HepG2 (cell line): ENCODE measurements around the gene ACRBP. TPM values are rescaled to one million over a fixed set of nuclear protein-coding genes. Genes with fewer than 3 reads are reported as not detected.
A peak's percentile ranks its signal among the peaks of the same experiment; 100 is the strongest.

ENCODE experiments used
- FOXC1 ChIP-seq: sonication (generic); formaldehyde crosslinking; IDR thresholded peaks from 2 replicates; pipeline ENCODE4 v1.8.0; 2022; ENCODE audit warnings: mild to moderate bottlenecking, missing genetic modification reagents, borderline replicate concordance
- HIVEP1 ChIP-seq: sonication (generic); formaldehyde crosslinking; IDR thresholded peaks from 2 replicates; pipeline ENCODE4 v1.4.0; 2020; ENCODE audit warnings: mild to moderate bottlenecking, missing genetic modification reagents
- ISL2 ChIP-seq: sonication (generic); formaldehyde crosslinking; IDR thresholded peaks from 2 replicates; pipeline ENCODE4 v1.5.0; 2020; ENCODE audit warnings: missing genetic modification reagents
- RCOR2 ChIP-seq: IDR thresholded peaks from 2 replicates; pipeline ENCODE4 v1.6.1; 2016; ENCODE audit warnings: missing biosample characterization, missing genetic modification reagents
- ZBTB20 ChIP-seq: sonication (generic); formaldehyde crosslinking; IDR thresholded peaks from 2 replicates; pipeline ENCODE4 v1.8.1; 2023; ENCODE audit warnings: missing genetic modification reagents, low read depth, mild to moderate bottlenecking, borderline replicate concordance
- ZBTB21 ChIP-seq: sonication (generic); formaldehyde crosslinking; IDR thresholded peaks from 2 replicates; pipeline ENCODE4 v1.4.0; 2020; ENCODE audit warnings: missing genetic modification reagents
- ZNF207 ChIP-seq: fragments of 450-650 bp; IDR thresholded peaks from 2 replicates; pipeline ENCODE4 v1.6.1; 2016; ENCODE audit warnings: antibody characterized with exemption, borderline replicate concordance
- ZNF672 ChIP-seq: sonication (generic); formaldehyde crosslinking; IDR thresholded peaks from 2 replicates; pipeline ENCODE4 v1.8.1; 2022; ENCODE audit warnings: missing genetic modification reagents
- ZNF773 ChIP-seq: sonication (generic); formaldehyde crosslinking; IDR thresholded peaks from 2 replicates; pipeline ENCODE4 v1.4.0; 2020; ENCODE audit warnings: missing genetic modification reagents, borderline replicate concordance
- polyA plus RNA-seq, 8 experiments: library from polyadenylated mRNA; depleted of rRNA in 3 of 8; stranded (reverse) in 7 of 8; unstranded in 1 of 8; fragments of >200 nt; fragmentation: Illumina TruSeq in 4 of 8; extraction: Trizol in 4 of 8; gene quantifications; 2 replicates each; pipeline versions ENCODE4 v1.2.1 to v1.2.3, GENCODE V29; 2011 to 2016; ENCODE audit warnings: low read depth in 4 of 8, missing spikeins in 1 of 8, mixed read lengths in 1 of 8; ENCODE audit not compliant: insufficient read depth in 1 of 8
- total RNA-seq, 5 experiments: library from RNA; depleted of rRNA; stranded (reverse); fragments of >200 nt; fragmentation: Illumina TruSeq; extraction: Trizol; gene quantifications; 2 replicates each; pipeline ENCODE4 v1.2.3, GENCODE V29; 2016; ENCODE audit warnings: low read depth in 1 of 5
- TF ChIP-seq, protein P1 (sequence below): sonication (generic); formaldehyde crosslinking; IDR thresholded peaks from 2 replicates; pipeline ENCODE4 v1.4.0; 2020; ENCODE audit warnings: mild to moderate bottlenecking, missing genetic modification reagents
- TF ChIP-seq, protein P2 (sequence below): sonication (generic); formaldehyde crosslinking; IDR thresholded peaks from 2 replicates; pipeline ENCODE4 v1.5.1; 2020; ENCODE audit warnings: mild to moderate bottlenecking, missing genetic modification reagents, borderline replicate concordance
- TF ChIP-seq, protein P3 (sequence below): sonication (generic); formaldehyde crosslinking; IDR thresholded peaks from 2 replicates; pipeline ENCODE4 v1.5.1; 2020; ENCODE audit warnings: missing genetic modification reagents, mild to moderate bottlenecking, borderline replicate concordance
- TF ChIP-seq, protein P4 (sequence below): sonication (generic); formaldehyde crosslinking; IDR thresholded peaks from 2 replicates; pipeline ENCODE4 v1.4.0; 2020; ENCODE audit warnings: missing genetic modification reagents

Gene ACRBP
- total and polyA plus RNA-seq, 2 of the 13 experiments (the other 11 are each of a cell fraction or from before 2014, with no cell fraction given), result 0.46 TPM; not detected in 1

DNA sequence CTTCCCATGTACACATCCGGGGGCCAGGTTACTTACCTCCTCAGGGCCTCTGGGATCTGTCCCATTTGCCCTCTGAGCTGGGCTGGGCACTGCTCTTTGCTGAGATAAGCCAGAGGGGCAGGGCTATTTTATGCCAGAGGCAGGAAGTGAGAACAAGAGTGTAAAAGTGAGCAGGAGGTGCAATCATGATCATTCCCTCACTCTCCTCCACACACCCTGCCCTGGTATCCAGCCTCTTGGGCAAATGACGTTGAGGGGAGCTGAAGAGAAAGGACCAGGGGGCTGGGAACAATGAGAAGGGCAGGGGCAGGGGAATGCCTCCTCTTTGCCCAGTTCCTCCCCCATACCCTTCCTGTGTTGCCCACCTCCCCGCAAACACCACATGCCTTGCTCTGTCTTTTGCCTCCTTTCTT, 15.7 kb downstream of the ACRBP start (continued):
- TF ChIP-seq, protein P1, sequence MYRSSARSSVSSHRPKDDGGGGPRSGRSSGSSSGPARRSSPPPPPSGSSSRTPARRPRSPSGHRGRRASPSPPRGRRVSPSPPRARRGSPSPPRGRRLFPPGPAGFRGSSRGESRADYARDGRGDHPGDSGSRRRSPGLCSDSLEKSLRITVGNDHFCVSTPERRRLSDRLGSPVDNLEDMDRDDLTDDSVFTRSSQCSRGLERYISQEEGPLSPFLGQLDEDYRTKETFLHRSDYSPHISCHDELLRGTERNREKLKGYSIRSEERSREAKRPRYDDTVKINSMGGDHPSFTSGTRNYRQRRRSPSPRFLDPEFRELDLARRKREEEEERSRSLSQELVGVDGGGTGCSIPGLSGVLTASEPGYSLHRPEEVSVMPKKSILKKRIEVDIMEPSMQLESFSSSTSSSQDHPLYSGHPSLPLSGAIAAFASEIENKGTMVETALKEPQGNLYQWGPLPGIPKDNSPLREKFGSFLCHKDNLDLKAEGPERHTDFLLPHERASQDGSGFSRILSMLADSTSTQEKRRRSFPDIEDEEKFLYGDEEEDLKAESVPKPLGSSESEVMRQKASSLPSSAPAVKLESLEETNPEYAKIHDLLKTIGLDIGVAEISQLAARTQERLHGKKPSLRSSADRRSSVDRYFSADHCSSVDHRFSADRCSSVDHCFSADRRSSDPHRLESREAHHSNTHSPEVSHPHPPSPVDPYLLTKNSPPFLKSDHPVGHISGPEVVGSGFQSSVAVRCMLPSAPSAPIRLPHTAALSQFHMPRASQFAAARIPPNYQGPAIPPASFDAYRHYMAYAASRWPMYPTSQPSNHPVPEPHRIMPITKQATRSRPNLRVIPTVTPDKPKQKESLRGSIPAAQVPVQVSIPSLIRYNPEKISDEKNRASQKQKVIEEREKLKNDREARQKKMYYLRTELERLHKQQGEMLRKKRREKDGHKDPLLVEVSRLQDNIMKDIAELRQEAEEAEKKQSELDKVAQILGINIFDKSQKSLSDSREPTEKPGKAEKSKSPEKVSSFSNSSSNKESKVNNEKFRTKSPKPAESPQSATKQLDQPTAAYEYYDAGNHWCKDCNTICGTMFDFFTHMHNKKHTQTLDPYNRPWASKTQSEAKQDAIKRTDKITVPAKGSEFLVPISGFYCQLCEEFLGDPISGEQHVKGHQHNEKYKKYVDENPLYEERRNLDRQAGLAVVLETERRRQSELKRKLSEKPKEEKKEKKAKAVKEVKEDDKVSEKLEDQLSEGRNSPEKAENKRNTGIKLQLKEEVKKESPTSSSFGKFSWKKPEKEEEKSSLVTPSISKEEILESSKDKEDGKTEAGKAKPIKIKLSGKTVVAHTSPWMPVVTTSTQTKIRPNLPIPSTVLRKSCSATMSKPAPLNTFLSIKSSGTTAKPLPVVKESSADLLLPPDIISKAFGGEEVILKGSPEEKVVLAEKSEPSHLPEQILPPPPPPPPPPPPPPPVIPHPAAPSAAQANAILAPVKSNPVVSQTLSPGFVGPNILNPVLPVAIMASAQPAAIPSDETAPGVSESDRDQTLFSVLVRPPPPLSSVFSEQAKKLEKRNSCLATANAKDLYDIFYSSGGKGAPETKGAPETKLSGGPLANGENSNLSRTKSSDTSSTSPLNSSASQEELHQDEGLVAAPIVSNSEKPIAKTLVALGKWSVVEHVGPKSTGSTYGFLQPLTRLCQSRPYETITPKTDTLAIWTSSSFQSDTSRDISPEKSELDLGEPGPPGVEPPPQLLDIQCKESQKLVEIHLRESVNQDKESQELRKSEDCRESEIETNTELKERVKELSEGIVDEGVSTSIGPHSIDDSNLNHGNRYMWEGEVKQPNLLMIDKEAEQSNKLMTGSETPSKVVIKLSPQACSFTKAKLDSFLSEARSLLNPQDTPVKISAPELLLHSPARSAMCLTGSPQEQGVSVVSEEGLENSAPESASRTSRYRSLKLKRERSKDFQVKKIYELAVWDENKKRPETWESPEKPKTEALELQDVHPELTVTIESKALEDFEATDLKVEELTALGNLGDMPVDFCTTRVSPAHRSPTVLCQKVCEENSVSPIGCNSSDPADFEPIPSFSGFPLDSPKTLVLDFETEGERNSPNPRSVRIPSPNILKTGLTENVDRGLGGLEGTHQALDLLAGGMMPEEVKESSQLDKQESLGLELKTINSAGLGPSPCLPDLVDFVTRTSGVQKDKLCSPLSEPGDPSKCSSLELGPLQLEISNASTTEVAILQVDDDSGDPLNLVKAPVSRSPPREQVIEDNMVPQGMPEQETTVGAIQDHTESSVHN (CRISPR knock-in tag), result no peak
- TF ChIP-seq, protein P2, sequence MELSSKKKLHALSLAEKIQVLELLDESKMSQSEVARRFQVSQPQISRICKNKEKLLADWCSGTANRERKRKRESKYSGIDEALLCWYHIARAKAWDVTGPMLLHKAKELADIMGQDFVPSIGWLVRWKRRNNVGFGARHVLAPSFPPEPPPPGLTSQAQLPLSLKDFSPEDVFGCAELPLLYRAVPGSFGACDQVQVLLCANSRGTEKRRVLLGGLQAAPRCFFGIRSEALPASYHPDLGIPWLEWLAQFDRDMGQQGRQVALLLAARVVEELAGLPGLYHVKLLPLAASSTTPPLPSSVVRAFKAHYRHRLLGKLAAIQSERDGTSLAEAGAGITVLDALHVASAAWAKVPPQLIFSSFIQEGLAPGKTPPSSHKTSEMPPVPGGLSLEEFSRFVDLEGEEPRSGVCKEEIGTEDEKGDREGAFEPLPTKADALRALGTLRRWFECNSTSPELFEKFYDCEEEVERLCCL (CRISPR knock-in tag), result no peak
- TF ChIP-seq, protein P3, sequence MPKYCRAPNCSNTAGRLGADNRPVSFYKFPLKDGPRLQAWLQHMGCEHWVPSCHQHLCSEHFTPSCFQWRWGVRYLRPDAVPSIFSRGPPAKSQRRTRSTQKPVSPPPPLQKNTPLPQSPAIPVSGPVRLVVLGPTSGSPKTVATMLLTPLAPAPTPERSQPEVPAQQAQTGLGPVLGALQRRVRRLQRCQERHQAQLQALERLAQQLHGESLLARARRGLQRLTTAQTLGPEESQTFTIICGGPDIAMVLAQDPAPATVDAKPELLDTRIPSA (CRISPR knock-in tag), result no peak
- TF ChIP-seq ZNF207 (no peak), RCOR2 (CRISPR knock-in tag) (no peak), ISL2 (CRISPR knock-in tag) (no peak), ZBTB21 (CRISPR knock-in tag) (no peak), FOXC1 (CRISPR knock-in tag) (no peak), ZBTB20 (CRISPR knock-in tag) (no peak), ZNF773 (CRISPR knock-in tag) (no peak), ZNF672 (no peak), HIVEP1 (CRISPR knock-in tag) (0 out of 2 replicates have a peak, but pooled peaks have one; percentile 36)
- TF ChIP-seq, protein P4, sequence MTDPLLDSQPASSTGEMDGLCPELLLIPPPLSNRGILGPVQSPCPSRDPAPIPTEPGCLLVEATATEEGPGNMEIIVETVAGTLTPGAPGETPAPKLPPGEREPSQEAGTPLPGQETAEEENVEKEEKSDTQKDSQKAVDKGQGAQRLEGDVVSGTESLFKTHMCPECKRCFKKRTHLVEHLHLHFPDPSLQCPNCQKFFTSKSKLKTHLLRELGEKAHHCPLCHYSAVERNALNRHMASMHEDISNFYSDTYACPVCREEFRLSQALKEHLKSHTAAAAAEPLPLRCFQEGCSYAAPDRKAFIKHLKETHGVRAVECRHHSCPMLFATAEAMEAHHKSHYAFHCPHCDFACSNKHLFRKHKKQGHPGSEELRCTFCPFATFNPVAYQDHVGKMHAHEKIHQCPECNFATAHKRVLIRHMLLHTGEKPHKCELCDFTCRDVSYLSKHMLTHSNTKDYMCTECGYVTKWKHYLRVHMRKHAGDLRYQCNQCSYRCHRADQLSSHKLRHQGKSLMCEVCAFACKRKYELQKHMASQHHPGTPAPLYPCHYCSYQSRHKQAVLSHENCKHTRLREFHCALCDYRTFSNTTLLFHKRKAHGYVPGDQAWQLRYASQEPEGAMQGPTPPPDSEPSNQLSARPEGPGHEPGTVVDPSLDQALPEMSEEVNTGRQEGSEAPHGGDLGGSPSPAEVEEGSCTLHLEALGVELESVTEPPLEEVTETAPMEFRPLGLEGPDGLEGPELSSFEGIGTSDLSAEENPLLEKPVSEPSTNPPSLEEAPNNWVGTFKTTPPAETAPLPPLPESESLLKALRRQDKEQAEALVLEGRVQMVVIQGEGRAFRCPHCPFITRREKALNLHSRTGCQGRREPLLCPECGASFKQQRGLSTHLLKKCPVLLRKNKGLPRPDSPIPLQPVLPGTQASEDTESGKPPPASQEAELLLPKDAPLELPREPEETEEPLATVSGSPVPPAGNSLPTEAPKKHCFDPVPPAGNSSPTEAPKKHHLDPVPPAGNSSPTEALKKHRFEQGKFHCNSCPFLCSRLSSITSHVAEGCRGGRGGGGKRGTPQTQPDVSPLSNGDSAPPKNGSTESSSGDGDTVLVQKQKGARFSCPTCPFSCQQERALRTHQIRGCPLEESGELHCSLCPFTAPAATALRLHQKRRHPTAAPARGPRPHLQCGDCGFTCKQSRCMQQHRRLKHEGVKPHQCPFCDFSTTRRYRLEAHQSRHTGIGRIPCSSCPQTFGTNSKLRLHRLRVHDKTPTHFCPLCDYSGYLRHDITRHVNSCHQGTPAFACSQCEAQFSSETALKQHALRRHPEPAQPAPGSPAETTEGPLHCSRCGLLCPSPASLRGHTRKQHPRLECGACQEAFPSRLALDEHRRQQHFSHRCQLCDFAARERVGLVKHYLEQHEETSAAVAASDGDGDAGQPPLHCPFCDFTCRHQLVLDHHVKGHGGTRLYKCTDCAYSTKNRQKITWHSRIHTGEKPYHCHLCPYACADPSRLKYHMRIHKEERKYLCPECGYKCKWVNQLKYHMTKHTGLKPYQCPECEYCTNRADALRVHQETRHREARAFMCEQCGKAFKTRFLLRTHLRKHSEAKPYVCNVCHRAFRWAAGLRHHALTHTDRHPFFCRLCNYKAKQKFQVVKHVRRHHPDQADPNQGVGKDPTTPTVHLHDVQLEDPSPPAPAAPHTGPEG (CRISPR knock-in tag), result no peak
